A549 (cell line): ENCODE results near the gene SNX25.

Source experiments
- FOSL2 ChIP-seq, 2 experiments: fragments of 450-650 bp in 1 of 2; fragments of >200 bp in 1 of 2; sonication (Bioruptor Twin) in 1 of 2; formaldehyde crosslinking; IDR thresholded peaks; 2 replicates each; pipeline versions ENCODE4 v1.5.0 to v1.6.1; 2016 to 2020; ENCODE audit warnings: mild to moderate bottlenecking in 1 of 2, moderate library complexity in 1 of 2
- POLR2A ChIP-seq: IDR thresholded peaks from 2 replicates; pipeline ENCODE4 v1.6.1; 2012; ENCODE audit warnings: mild to moderate bottlenecking, low read length
- POLR2AphosphoS2 ChIP-seq: conservative IDR thresholded peaks from 2 replicates; pipeline ENCODE4 v1.6.1; 2012; ENCODE audit warnings: low read length, improper control_type of control experiment, inconsistent platforms
- RNF2 ChIP-seq: fragments of 200-600 bp; sonication (generic); IDR thresholded peaks from 2 replicates; pipeline ENCODE4 v1.6.1; 2016; ENCODE audit warnings: low read depth, mild to moderate bottlenecking, antibody characterized with exemption, moderate library complexity, borderline replicate concordance
- TF ChIP-seq, protein P1 (sequence below): fragments of >200 bp; sonication (Bioruptor Twin); formaldehyde crosslinking; IDR thresholded peaks from 3 replicates; pipeline ENCODE4 v1.5.1; 2016
- TF ChIP-seq, protein P2 (sequence below): IDR thresholded peaks from 2 replicates; pipeline ENCODE4 v1.6.1; 2012

DNA sequence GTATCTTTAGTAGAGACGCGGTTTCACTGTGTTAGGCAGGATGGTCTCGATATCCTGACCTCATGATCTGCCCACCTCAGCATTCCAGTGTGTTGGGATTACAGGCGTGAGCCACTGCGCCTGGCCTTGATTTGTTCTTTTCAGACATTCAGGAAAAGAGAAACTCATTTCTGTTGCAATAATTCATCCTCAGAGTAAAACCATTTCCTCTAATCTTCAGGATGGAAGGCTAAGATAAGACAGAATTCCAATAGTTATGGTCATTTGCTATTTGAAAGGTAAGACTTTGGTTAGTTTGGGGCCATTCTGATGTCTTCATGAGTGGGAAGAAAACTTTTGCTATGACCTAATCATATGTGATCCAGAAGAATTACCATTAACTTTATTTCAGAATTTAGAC lies 103.3 kb downstream of the SNX25 start:
- TF ChIP-seq, protein P1, sequence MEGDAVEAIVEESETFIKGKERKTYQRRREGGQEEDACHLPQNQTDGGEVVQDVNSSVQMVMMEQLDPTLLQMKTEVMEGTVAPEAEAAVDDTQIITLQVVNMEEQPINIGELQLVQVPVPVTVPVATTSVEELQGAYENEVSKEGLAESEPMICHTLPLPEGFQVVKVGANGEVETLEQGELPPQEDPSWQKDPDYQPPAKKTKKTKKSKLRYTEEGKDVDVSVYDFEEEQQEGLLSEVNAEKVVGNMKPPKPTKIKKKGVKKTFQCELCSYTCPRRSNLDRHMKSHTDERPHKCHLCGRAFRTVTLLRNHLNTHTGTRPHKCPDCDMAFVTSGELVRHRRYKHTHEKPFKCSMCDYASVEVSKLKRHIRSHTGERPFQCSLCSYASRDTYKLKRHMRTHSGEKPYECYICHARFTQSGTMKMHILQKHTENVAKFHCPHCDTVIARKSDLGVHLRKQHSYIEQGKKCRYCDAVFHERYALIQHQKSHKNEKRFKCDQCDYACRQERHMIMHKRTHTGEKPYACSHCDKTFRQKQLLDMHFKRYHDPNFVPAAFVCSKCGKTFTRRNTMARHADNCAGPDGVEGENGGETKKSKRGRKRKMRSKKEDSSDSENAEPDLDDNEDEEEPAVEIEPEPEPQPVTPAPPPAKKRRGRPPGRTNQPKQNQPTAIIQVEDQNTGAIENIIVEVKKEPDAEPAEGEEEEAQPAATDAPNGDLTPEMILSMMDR = no peak
- no peak for TF ChIP-seq FOSL2 (IDR thresholded peaks at IDR 0.05)
- no peak for TF ChIP-seq FOSL2 (CRISPR knock-in tag; IDR thresholded peaks at IDR 0.05)
- no peak for TF ChIP-seq RNF2
- no peak for TF ChIP-seq POLR2A
- TF ChIP-seq, protein P2, sequence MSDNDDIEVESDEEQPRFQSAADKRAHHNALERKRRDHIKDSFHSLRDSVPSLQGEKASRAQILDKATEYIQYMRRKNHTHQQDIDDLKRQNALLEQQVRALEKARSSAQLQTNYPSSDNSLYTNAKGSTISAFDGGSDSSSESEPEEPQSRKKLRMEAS = no peak
- no peak for TF ChIP-seq POLR2AphosphoS2
